Uterus (tissue), 4 donors: ENCODE data around the gene GK2. TPM values are rescaled to one million over a fixed set of nuclear protein-coding genes. Genes with fewer than 3 reads are reported as not detected.

Source experiments
- DNase-seq, 2 donors: peaks; one replicate each; pipeline ENCODE4 v3.0.0-alpha.2; 2019 to 2020
- H3K27ac ChIP-seq, 2 donors: fragments of 200-600 bp; sonication (generic); 1 replicate in 1 of 2; 2 replicates in 1 of 2; pipeline ENCODE4 v1.5.1; 2016 to 2018
- H3K27me3 ChIP-seq, 2 donors: fragments of 200-600 bp; sonication (generic); one replicate each; pipeline ENCODE4 v1.5.1; 2018 to 2019; ENCODE audit warnings: control low read depth in 1 of 2
- H3K36me3 ChIP-seq, 2 donors: fragments of 200-600 bp; sonication (generic); one replicate each; pipeline ENCODE4 v1.5.1; 2019; ENCODE audit warnings: control low read depth in 1 of 2
- H3K4me1 ChIP-seq, 2 donors: fragments of 200-600 bp; sonication (generic); one replicate each; pipeline ENCODE4 v1.5.1; 2018 to 2019; ENCODE audit warnings: control low read depth in 1 of 2
- H3K4me3 ChIP-seq, 2 donors: fragments of 200-600 bp; sonication (generic); 1 replicate in 1 of 2; 2 replicates in 1 of 2; pipeline ENCODE4 v1.5.1; 2018 to 2019; ENCODE audit warnings: mild to moderate bottlenecking in 1 of 2
- H3K9me3 ChIP-seq, 2 donors: fragments of 200-600 bp; sonication (generic); one replicate each; pipeline ENCODE4 v1.5.1; 2019; ENCODE audit warnings: control low read depth in 1 of 2
- CTCF ChIP-seq, 4 experiments: fragments of 200-600 bp in 2 of 4; fragments of 450-650 bp in 2 of 4; sonication (generic) in 2 of 4; IDR thresholded peaks; one replicate each; pipeline ENCODE4 v1.5.1; 2016 to 2019; ENCODE audit warnings: antibody characterized with exemption in 4 of 4, mild to moderate bottlenecking in 2 of 4, moderate library complexity in 1 of 4
- POLR2A ChIP-seq, 2 donors: fragments of 450-650 bp; IDR thresholded peaks; one replicate each; pipeline ENCODE4 v1.6.1; 2016; ENCODE audit warnings: antibody characterized with exemption in 2 of 2, mild to moderate bottlenecking in 1 of 2, moderate library complexity in 1 of 2
- intact Hi-C: fragments of 100-400 bp; cut with DNase I; formaldehyde crosslinking; loops from one replicate; pipeline ENCODE4 v1.15.1; 2023; ENCODE audit warnings: low total_unique reads
- total RNA-seq, 4 donors: library from RNA; depleted of rRNA in 3 of 4; stranded (reverse); fragments of >200 nt in 3 of 4; gene quantifications; one replicate each; pipeline versions ENCODE4 v1.1.0 to v1.2.4, GENCODE V29; 2014 to 2023
- donor health status: DM: yes; HTN: yes; CAD: no.

The GK2 gene
- total RNA-seq, 4 donors from 2014 or later, result not detected

GRCh38 chr4:79445371-79445781 lies 37.3 kb upstream of the GK2 start:
- Histone ChIP-seq H3K36me3 (no peaks in the 10 kb centered on the region), H3K4me1 (no peaks in the 10 kb centered on the region), H3K4me3 (no peak overlapping the region), H3K27me3 (no peaks in the 10 kb centered on the region), H3K9me3 (no peaks in the 10 kb centered on the region), H3K27ac (no peak overlapping the region)
- intact Hi-C loops, result no loop called here
- no peak for TF ChIP-seq POLR2A (IDR thresholded peaks at IDR 0.05)
- no peak for DNase-seq

GRCh38 chr4:79442422-79442821 lies 34.4 kb upstream of the GK2 start:
- no peak overlapping the region for H3K4me3 ChIP-seq
- no peaks in the 10 kb centered on the region for H3K27me3 ChIP-seq
- TF ChIP-seq POLR2A (IDR thresholded peaks at IDR 0.05), result no peak
- no peak for TF ChIP-seq CTCF (IDR thresholded peaks at IDR 0.05)
- H3K36me3 ChIP-seq, result no peaks in the 10 kb centered on the region
- no peaks in the 10 kb centered on the region for H3K9me3 ChIP-seq
- no peak for DNase-seq
- intact Hi-C loops, result no loop called here
- no peaks in the 10 kb centered on the region for H3K4me1 ChIP-seq
- H3K27ac ChIP-seq, result no peak overlapping the region

- intact Hi-C loops, result no loop called here
- no peaks in the 10 kb centered on the region for H3K27me3 ChIP-seq
- no peaks in the 10 kb centered on the region for H3K9me3 ChIP-seq
- DNase-seq, result no peak
- H3K4me1 ChIP-seq, result no peaks in the 10 kb centered on the region
- H3K36me3 ChIP-seq, result no peaks in the 10 kb centered on the region
- H3K27ac ChIP-seq, result no peak overlapping the region
- no peak overlapping the region for H3K4me3 ChIP-seq
- TF ChIP-seq CTCF (IDR thresholded peaks at IDR 0.05) (no peak), POLR2A (IDR thresholded peaks at IDR 0.05) (no peak)
These were observed 31.5 kb upstream of the GK2 start for GRCh38 chr4:79439489-79439888.

GRCh38 chr4:79431839-79432238 lies 23.8 kb upstream of the GK2 start:
- Histone ChIP-seq H3K27me3 (no peaks in the 10 kb centered on the region), H3K4me1 (no peaks in the 10 kb centered on the region), H3K36me3 (no peaks in the 10 kb centered on the region), H3K9me3 (no peaks in the 10 kb centered on the region), H3K4me3 (no peak overlapping the region), H3K27ac (no peak overlapping the region)
- intact Hi-C loops, result no loop called here
- TF ChIP-seq POLR2A (IDR thresholded peaks at IDR 0.05) (no peak), CTCF (IDR thresholded peaks at IDR 0.05) (no peak)
- no peak for DNase-seq

GRCh38 chr4:79429113-79429903 lies 21.3 kb upstream of the GK2 start:
- Histone ChIP-seq H3K4me1 (no peaks in the 10 kb centered on the region), H3K27me3 (no peaks in the 10 kb centered on the region), H3K9me3 (no peaks in the 10 kb centered on the region), H3K36me3 (no peaks in the 10 kb centered on the region), H3K27ac (no peak overlapping the region), H3K4me3 (no peak overlapping the region)
- intact Hi-C loops, result no loop called here
- DNase-seq, result no peak
- no peak for TF ChIP-seq POLR2A (IDR thresholded peaks at IDR 0.05)
- no peak for TF ChIP-seq CTCF (IDR thresholded peaks at IDR 0.05)
